ENCODE results near the gene NDUFS7.

Gene NDUFS7

DNA sequence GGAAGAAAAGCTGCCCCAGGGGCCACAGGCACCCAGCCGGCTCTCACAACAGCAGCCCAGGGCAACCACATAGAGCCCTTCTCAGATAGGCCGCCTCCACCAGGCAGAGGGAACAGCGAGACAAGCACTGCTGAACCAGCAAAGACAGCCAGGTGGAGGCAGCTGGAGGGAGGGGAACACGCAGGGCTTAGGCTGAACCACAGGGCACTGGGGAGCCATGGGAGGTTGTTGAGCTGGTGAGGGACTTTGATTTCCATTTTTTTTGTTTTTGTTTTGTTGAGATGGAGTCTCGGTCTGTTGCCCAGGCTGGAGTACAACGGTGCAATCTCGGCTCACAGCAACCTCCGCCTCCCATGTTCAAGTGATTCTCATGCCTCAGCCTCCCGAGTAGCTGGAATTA is 14.1 kb downstream of the NDUFS7 start:
- no peaks in the 10 kb centered on the region for H3K36me3 Mint-ChIP-seq (ENCODE audit: low read depth)
- no peaks in the 10 kb centered on the region for H3K9me3 Mint-ChIP-seq
- peaks cover 3% of the 10 kb centered on the region for H3K27me3 Mint-ChIP-seq (ENCODE audit: low read depth)
- peaks cover 2% of the 10 kb centered on the region for H3K4me1 Mint-ChIP-seq (ENCODE audit: low read depth)
- H3K4me3 Mint-ChIP-seq: no peak overlapping the region
- no peak overlapping the region for H3K27ac Mint-ChIP-seq

DNA sequence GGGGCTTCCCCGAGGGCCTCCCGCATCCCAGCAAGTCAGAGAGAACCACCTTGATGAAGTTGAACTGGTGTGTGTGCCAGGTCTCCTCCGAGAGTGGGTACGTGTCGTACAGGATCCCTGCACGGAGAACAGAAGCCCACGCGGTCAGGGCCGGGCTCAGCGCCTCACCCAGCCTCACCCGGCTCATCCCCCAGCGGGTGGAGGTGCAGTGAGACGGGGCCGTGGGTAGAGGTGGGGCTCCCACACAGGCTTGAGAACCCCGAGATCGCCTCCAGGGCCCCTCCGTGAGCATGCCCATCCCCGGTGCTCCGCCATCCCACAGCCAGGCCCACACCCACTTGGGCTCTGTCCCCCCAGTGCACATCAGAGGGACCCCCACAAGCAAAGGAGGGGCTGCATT is 15.4 kb downstream of the NDUFS7 start:
- Mint-ChIP-seq H3K27ac (no peak overlapping the region), H3K27me3 (ENCODE audit: low read depth) (peaks cover 5% of the 10 kb centered on the region), H3K4me1 (ENCODE audit: low read depth) (peaks cover 3% of the 10 kb centered on the region), H3K36me3 (ENCODE audit: low read depth) (no peaks in the 10 kb centered on the region), H3K9me3 (no peaks in the 10 kb centered on the region), H3K4me3 (no peak overlapping the region)

DNA sequence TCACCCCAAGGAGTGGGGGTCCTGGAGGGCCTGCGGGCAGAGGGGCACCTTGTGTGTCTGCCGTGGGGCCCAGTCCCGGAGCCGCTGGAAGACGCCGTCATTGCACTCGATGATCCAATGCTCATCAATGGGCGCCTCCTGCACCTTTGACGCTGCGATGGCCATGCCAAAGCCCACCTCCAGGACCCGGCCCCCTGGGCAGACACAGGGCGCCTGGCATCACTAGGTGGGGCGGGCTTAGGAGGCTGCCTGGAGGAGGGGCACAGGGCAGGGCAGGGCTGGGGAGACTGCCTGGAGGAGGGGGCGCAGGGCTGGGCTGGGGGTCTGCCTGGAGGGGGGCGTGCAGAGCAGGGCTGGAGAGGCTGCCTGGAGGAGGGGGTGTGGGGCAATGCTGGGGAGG is 16.0 kb downstream of the NDUFS7 start:
- no peaks in the 10 kb centered on the region for H3K36me3 Mint-ChIP-seq (ENCODE audit: low read depth)
- peaks cover 5% of the 10 kb centered on the region for H3K27me3 Mint-ChIP-seq (ENCODE audit: low read depth)
- no peak overlapping the region for H3K27ac Mint-ChIP-seq
- H3K4me3 Mint-ChIP-seq: no peak overlapping the region
- no peaks in the 10 kb centered on the region for H3K9me3 Mint-ChIP-seq
- peaks cover 3% of the 10 kb centered on the region for H3K4me1 Mint-ChIP-seq (ENCODE audit: low read depth)

DNA sequence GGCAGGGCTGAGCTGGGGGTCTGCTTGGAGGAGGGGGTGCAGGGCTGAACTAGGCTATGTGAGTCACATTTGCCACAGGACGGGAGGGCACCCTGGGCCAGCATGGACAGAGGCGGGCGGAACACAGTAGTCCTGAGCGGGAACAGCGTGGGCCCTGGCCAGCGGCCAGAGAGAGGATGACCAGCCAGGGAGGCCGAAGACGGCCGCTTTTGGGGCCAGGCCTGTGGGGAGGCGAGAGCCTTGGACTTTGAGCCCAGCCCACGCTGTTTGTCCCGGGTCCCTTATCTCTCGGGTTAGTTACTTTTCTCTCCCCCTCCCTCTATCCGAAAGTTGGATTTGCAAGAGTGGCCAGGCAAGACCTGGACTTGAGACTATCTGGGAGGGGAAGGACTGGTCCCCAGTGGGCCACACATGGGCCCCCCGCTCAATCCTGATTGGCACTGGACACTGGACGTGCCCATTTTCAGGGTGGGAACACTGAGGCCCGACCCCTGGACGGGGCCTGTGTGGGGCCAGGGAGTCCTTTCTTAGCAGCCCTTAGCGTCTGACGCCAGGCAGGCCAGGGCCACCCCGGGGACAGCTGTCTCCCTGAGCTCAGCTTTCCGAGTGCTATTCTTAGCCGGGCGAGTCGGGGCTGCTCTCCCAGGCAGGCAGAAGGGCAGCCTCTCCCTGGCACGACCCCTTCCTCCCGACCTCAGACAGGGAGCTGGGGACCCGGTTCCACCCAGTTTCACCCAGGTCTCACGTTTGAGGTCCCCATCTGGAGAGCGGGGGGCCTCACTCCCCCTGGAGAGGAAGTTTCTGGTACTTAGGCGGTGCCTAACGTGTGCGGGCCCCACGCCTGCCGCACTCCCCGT is 16.8 kb downstream of the NDUFS7 start:
- no peaks in the 10 kb centered on the region for H3K36me3 Mint-ChIP-seq (ENCODE audit: low read depth)
- peaks cover 5% of the 10 kb centered on the region for H3K27me3 Mint-ChIP-seq (ENCODE audit: low read depth)
- H3K4me1 Mint-ChIP-seq (ENCODE audit: low read depth): peaks cover 3% of the 10 kb centered on the region
- H3K4me3 Mint-ChIP-seq: peak overlapping the region; percentile 40
- H3K27ac Mint-ChIP-seq: no peak overlapping the region
- H3K9me3 Mint-ChIP-seq: no peaks in the 10 kb centered on the region

DNA sequence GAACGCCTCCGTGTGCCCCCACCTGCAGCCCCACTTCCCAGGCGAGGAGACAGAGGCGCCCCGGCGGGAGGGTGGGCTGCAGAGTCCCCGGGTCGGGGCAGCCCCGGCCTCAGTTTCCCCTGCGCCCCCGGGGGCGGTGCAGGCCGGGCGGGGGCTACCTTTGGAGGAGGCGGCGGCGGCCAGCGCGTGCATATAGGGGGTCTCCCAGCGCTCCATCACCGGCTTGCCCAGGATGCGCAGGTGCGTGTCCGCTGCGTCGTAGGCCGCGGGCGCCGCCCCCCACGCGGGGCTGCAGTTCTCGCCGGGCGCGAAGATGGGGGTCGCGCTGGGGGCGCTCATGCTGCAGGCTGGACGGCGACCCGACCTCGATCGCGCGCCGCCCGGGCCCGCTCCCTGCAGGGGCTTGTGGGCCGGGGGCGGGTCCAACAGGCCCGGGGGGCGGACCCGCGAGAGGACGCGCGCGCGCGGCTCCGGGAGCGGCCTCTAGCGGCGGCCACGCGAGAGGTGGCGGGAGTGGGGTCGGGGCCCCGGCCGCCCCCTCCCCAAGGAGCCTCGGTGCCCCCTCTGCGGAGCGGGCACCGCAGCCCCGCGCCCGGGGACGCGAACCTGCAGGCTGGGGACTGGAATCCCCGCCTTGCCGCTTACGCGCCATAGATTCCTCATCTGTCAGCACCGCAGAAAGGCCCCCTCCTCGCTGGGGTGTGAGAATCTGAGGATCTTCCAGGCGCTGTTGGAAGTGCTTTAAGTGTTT is 17.6 kb downstream of the NDUFS7 start, which contains the start of gene GAMT:
TSS of gene GAMT (minus strand) at position 405 of the 751 bp plus-strand sequence. CDS start at position 339, 66 bp downstream.
- Mint-ChIP-seq H3K4me1 (ENCODE audit: low read depth) (peaks cover 3% of the 10 kb centered on the region), H3K4me3 (peak within 1 kb of the TSS; percentile 40), H3K27me3 (ENCODE audit: low read depth) (peaks cover 5% of the 10 kb centered on the region), H3K9me3 (no peaks in the 10 kb centered on the region), H3K27ac (no peak within 1 kb of the TSS), H3K36me3 (ENCODE audit: low read depth) (no peaks in the 10 kb centered on the region)

DNA sequence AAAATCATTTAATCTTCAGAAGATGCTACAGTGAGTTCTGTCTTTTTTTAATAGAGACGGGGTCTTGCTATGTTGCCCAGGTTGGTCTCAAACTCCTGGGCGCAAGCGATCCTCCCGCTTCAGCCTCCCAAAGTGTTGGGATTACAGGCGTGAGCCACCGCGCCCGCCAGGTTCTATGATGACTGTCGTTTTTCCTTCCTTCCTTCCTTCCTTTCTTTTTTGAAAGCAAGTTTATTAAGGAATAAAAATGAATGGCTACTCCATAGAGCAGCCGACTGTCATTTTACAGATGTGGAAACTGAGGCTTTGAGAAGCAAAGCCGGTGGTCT is 18.1 kb downstream of the NDUFS7 start:
- H3K9me3 Mint-ChIP-seq: no peaks in the 10 kb centered on the region
- H3K4me3 Mint-ChIP-seq: peak overlapping the region; percentile 34
- H3K36me3 Mint-ChIP-seq (ENCODE audit: low read depth): no peaks in the 10 kb centered on the region
- peaks cover 8% of the 10 kb centered on the region for H3K4me1 Mint-ChIP-seq (ENCODE audit: low read depth)
- no peak overlapping the region for H3K27ac Mint-ChIP-seq
- peaks cover 5% of the 10 kb centered on the region for H3K27me3 Mint-ChIP-seq (ENCODE audit: low read depth)

DNA sequence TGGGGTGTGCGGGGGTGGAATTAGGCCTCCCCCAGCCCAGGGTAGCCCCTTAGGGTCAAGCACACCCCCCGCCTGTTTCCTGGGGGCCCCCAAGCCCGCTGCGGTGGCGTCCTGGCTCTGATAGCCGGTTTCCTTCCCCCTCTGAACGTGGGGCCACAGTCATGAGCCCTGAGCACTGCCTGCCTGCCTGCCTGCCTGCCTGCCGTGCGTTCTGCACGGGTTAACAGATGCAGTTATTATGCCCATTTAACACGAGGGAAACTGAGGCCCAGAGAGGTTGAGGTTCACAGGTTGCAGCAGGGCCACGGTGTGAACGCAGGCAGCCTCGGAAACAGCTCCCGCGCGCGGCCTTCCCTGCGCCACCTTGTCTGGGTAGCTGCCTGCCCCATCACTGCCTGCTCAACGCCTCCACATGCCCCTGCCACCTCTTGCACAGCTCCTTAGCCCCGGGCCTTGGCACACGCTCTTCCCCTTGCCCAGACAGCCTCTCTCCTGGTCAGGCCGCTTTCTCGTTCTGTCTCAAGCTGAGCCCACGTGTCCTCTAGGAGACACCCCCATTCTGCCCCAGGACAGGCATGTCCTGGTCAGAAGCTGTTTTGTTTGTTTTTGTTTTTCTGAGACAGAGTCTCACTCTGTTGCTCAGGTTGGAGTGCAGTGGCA is 18.8 kb downstream of the NDUFS7 start:
- Mint-ChIP-seq H3K36me3 (ENCODE audit: low read depth) (no peaks in the 10 kb centered on the region), H3K27ac (no peak overlapping the region)

DNA sequence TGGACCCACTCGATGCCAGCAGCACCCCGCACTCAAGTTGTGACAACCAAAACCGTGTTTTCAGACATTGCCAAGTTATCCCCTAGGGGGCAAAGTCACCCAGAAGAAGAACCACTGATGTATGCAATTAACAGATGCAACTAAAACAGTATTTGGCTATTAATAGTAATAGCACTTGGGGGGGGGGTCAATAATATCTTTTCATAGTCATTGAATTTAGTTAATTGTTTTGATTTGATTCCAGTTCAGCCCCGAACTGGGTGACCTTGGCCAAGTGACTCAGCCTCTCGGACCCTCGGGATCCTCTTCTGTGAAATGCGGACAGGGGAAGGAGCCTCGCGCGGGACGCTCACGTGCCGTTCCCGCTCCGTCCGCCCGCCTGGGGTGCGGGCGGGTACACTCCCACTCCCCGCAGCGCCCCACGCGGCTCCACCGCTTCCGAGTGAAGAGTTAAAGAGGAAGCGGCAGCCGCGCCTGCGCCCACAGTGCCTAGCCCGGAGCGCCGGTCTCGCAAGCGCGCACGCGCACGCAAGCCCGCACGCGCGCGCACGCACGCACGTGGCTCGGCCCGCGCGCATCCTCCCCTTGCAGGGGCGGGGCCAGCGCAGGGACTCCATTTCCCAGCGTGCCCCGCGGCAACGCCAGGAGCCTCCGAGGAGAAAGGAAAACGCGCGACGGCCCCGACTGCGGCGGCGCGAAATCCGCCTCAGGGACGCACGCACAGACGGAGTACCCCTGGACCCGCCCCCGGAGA is 23.2 kb downstream of the NDUFS7 start:
- peaks cover 32% of the 10 kb centered on the region for H3K4me1 Mint-ChIP-seq (ENCODE audit: low read depth)
- H3K27me3 Mint-ChIP-seq (ENCODE audit: low read depth): peaks cover 5% of the 10 kb centered on the region
- no peaks in the 10 kb centered on the region for H3K9me3 Mint-ChIP-seq
- H3K36me3 Mint-ChIP-seq (ENCODE audit: low read depth): peaks cover 13% of the 10 kb centered on the region
- H3K4me3 Mint-ChIP-seq: peak overlapping the region; percentile 69
- peak overlapping the region; percentile 77 for H3K27ac Mint-ChIP-seq

More for the DNA sequence above, 18.8 kb downstream of the NDUFS7 start:
- H3K4me3 Mint-ChIP-seq: peak overlapping the region; percentile 76
- no peaks in the 10 kb centered on the region for H3K9me3 Mint-ChIP-seq
- H3K27me3 Mint-ChIP-seq (ENCODE audit: low read depth): peaks cover 5% of the 10 kb centered on the region
- peaks cover 8% of the 10 kb centered on the region for H3K4me1 Mint-ChIP-seq (ENCODE audit: low read depth)

DNA sequence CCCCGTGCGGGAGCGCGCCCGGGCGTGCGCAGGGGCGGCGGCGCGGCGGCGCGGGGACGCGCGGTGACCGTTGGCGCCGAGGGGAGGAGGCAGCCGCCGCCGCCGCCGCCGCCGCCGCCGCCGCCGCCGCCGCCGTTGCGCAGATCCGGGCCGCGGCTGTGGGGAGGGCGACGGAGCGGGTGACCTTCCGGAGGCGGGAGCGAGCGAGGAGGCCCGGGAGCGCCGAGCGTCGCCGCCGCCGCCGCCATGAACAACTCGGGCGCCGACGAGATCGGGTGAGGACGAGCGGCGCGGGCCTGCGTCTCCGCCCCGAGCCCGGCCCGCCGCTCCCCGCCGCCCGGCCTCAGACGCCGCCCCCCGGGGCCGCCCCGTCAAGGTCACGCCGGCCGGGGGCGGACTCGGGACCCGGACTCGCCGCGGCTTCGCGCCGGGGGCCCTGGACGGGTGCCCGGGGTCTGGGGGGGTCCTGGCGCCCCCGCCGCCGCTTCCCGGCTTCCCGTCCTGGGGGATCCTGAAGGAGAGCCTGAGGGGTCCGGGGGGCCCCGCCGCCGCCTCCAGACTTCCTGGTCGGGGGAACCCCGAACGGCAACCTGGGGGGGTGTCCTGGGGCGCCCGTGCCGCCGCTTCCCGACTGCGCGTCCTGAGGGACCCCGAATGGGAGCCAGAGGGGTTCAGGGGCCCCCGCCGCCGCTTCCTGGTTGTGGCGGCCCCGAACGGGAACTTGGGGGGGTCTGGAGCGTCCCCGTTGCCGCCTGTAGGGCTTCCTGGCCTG is 24.0 kb downstream of the NDUFS7 start, which contains the start of gene DAZAP1:
TSS of gene DAZAP1 (plus strand) at position 59 of the 772 bp plus-strand sequence. CDS start at position 247, 188 bp downstream.
- peaks cover 32% of the 10 kb centered on the region for H3K4me1 Mint-ChIP-seq (ENCODE audit: low read depth)

DNA sequence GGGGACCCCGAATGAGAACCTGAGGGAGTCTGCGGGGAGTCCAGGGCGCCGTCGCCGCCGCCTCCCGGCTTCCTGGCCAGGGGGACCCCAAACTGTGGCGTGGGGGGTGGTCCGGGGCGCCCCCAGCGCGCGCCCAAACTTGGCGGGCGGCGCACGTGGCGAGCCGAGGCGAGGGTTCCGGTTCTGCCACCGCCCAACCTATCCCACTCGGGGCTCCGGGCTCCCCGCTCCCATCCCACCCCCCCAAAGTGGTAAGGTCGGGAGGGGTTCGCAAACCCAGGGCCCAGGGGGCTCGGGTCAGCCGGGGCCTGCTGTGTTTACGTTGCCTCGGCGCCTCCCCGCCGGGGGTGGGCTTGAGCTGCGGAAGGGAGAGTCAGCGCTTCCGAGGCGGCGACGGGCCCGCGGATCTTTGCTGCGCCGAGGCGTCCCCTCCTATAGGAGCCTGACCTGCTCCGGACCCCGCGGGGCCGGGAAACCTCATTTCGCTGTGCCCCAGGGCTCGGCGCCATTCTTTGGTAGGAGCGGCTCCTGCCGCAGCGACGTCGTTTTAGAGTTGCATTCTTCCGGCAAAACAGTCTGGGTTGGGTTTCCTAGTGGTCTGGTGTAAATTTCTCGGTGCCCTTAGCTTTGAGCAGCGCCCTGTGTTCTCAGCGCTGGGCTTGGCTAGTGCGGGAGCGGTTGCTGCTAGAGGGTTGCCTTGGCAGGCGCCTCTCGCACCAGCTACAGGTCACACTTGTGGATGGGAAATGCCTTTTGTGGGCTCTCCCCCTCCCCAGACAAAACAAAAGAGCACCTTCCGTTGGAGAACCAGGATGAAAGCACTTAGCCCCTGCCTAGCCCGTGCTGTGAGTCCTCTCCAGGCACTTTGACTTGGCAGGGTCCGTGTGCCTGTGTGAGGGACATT is 24.8 kb downstream of the NDUFS7 start:
- Mint-ChIP-seq H3K27me3 (ENCODE audit: low read depth) (no peaks in the 10 kb centered on the region), H3K4me1 (ENCODE audit: low read depth) (peaks cover 31% of the 10 kb centered on the region), H3K36me3 (ENCODE audit: low read depth) (peaks cover 13% of the 10 kb centered on the region), H3K9me3 (no peaks in the 10 kb centered on the region), H3K27ac (peak overlapping the region; percentile 97), H3K4me3 (peak overlapping the region; percentile 96)

More for the DNA sequence above, 24.0 kb downstream of the NDUFS7 start, which contains the start of gene DAZAP1:
- H3K4me3 Mint-ChIP-seq: peak within 1 kb of the TSS; percentile 69
- no peaks in the 10 kb centered on the region for H3K9me3 Mint-ChIP-seq
- peaks cover 13% of the 10 kb centered on the region for H3K36me3 Mint-ChIP-seq (ENCODE audit: low read depth)
- H3K27ac Mint-ChIP-seq: peak within 1 kb of the TSS; percentile 77
- H3K27me3 Mint-ChIP-seq (ENCODE audit: low read depth): peaks cover 3% of the 10 kb centered on the region

DNA sequence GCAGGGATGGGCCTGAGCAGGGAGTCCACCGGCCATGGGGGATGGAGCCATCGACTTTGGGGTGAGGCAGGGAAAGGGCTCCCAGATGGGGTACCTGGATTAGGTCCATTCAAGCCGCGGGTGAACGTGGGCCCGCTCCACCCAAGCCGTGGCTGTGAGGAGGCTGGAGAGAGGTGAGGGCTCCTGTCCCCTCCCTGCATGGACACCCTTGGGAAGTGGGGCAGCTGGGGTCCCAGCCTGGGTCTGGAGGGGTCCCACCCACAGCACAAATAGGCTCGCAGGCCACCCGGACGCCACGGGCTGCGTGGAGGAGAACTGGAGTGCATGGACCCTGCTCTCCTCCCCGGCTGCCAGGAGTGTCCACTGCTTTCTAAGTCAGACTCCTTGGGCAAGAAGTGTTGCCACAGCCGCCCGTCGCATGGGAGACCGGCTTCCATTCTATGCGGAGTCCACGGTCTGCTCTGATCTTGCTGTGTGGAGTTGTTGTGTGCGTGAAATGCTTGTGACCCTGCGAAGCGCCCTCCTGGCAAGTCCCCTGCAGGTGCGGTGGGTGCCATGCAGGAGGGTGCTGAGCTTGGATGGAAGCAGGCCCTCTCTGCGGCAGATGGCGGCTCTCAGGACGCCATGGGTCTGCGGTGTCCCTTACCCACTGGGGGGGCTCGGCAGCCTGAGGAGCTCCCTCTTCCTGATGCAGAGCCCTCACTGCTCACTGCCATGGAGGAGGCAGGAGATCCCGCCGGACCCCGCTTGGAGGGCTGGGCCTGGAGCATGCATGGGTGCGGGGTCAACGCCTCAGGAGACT is 25.7 kb downstream of the NDUFS7 start:
- Mint-ChIP-seq H3K4me3 (peak overlapping the region; percentile 96), H3K36me3 (ENCODE audit: low read depth) (peaks cover 13% of the 10 kb centered on the region), H3K27ac (peak overlapping the region; percentile 97), H3K4me1 (ENCODE audit: low read depth) (peaks cover 31% of the 10 kb centered on the region), H3K27me3 (ENCODE audit: low read depth) (no peaks in the 10 kb centered on the region), H3K9me3 (no peaks in the 10 kb centered on the region)

Measured in T-helper 1 cell treated with Interleukin-12 subunit alpha and Interleukin-12 subunit beta and Interleukin-4 antibody, amounts not matched to agents 30 μg/mL and 1 μg/mL, for 36 hours (primary cell).